ENCODE data around the gene MARVELD1.

DNA sequence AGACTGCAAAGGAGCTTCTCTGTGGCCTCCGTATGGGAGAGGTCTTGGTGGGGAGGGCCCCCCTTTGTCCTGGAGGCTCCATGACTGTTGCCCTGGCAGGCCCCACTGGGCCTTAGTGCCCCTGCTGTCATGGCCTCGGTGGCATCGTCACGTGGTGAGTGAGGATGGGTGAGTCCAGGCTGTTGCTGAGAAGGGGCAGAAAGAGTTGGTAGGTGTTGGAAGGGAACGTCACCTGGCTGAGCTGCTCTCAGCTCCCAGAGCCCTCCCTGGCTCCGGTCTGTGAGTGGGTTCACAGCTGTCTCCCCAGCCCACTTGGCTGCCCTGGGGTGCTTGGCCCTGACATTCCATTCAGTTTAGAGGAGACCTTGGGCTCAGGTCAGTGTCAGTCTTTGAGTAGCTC lies 42.2 kb downstream of the MARVELD1 start:
- TF ChIP-seq, protein P1, sequence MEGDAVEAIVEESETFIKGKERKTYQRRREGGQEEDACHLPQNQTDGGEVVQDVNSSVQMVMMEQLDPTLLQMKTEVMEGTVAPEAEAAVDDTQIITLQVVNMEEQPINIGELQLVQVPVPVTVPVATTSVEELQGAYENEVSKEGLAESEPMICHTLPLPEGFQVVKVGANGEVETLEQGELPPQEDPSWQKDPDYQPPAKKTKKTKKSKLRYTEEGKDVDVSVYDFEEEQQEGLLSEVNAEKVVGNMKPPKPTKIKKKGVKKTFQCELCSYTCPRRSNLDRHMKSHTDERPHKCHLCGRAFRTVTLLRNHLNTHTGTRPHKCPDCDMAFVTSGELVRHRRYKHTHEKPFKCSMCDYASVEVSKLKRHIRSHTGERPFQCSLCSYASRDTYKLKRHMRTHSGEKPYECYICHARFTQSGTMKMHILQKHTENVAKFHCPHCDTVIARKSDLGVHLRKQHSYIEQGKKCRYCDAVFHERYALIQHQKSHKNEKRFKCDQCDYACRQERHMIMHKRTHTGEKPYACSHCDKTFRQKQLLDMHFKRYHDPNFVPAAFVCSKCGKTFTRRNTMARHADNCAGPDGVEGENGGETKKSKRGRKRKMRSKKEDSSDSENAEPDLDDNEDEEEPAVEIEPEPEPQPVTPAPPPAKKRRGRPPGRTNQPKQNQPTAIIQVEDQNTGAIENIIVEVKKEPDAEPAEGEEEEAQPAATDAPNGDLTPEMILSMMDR (conservative IDR thresholded peaks at IDR 0.05; ENCODE audit: low read depth in 2 of 2), result no peak
- TF ChIP-seq, protein P2, sequence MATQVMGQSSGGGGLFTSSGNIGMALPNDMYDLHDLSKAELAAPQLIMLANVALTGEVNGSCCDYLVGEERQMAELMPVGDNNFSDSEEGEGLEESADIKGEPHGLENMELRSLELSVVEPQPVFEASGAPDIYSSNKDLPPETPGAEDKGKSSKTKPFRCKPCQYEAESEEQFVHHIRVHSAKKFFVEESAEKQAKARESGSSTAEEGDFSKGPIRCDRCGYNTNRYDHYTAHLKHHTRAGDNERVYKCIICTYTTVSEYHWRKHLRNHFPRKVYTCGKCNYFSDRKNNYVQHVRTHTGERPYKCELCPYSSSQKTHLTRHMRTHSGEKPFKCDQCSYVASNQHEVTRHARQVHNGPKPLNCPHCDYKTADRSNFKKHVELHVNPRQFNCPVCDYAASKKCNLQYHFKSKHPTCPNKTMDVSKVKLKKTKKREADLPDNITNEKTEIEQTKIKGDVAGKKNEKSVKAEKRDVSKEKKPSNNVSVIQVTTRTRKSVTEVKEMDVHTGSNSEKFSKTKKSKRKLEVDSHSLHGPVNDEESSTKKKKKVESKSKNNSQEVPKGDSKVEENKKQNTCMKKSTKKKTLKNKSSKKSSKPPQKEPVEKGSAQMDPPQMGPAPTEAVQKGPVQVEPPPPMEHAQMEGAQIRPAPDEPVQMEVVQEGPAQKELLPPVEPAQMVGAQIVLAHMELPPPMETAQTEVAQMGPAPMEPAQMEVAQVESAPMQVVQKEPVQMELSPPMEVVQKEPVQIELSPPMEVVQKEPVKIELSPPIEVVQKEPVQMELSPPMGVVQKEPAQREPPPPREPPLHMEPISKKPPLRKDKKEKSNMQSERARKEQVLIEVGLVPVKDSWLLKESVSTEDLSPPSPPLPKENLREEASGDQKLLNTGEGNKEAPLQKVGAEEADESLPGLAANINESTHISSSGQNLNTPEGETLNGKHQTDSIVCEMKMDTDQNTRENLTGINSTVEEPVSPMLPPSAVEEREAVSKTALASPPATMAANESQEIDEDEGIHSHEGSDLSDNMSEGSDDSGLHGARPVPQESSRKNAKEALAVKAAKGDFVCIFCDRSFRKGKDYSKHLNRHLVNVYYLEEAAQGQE (IDR thresholded peaks at IDR 0.05; ENCODE audit: unreplicated experiment), result no peak
- TF ChIP-seq POLR2AphosphoS5 (IDR thresholded peaks at IDR 0.05; ENCODE audit: low read depth) (no peak), EZH2 (IDR thresholded peaks at IDR 0.05; ENCODE audit: low read depth, unreplicated experiment) (no peak), ZNF114 (CRISPR knock-in tag; IDR thresholded peaks at IDR 0.05) (no peak), EZH2phosphoT487 (IDR thresholded peaks at IDR 0.05; ENCODE audit: unreplicated experiment) (no peak), CREB1 (CRISPR knock-in tag; IDR thresholded peaks at IDR 0.05; ENCODE audit: low read depth) (no peak), JUNB (IDR thresholded peaks at IDR 0.05; ENCODE audit: unreplicated experiment) (no peak), STAT1 (IDR thresholded peaks at IDR 0.05; ENCODE audit: unreplicated experiment) (no peak), NANOG (IDR thresholded peaks at IDR 0.05; ENCODE audit: borderline replicate concordance) (no peak), ZNF331 (CRISPR knock-in tag; IDR thresholded peaks at IDR 0.05; ENCODE audit: low read depth) (no peak)
- TF ChIP-seq, protein P3, sequence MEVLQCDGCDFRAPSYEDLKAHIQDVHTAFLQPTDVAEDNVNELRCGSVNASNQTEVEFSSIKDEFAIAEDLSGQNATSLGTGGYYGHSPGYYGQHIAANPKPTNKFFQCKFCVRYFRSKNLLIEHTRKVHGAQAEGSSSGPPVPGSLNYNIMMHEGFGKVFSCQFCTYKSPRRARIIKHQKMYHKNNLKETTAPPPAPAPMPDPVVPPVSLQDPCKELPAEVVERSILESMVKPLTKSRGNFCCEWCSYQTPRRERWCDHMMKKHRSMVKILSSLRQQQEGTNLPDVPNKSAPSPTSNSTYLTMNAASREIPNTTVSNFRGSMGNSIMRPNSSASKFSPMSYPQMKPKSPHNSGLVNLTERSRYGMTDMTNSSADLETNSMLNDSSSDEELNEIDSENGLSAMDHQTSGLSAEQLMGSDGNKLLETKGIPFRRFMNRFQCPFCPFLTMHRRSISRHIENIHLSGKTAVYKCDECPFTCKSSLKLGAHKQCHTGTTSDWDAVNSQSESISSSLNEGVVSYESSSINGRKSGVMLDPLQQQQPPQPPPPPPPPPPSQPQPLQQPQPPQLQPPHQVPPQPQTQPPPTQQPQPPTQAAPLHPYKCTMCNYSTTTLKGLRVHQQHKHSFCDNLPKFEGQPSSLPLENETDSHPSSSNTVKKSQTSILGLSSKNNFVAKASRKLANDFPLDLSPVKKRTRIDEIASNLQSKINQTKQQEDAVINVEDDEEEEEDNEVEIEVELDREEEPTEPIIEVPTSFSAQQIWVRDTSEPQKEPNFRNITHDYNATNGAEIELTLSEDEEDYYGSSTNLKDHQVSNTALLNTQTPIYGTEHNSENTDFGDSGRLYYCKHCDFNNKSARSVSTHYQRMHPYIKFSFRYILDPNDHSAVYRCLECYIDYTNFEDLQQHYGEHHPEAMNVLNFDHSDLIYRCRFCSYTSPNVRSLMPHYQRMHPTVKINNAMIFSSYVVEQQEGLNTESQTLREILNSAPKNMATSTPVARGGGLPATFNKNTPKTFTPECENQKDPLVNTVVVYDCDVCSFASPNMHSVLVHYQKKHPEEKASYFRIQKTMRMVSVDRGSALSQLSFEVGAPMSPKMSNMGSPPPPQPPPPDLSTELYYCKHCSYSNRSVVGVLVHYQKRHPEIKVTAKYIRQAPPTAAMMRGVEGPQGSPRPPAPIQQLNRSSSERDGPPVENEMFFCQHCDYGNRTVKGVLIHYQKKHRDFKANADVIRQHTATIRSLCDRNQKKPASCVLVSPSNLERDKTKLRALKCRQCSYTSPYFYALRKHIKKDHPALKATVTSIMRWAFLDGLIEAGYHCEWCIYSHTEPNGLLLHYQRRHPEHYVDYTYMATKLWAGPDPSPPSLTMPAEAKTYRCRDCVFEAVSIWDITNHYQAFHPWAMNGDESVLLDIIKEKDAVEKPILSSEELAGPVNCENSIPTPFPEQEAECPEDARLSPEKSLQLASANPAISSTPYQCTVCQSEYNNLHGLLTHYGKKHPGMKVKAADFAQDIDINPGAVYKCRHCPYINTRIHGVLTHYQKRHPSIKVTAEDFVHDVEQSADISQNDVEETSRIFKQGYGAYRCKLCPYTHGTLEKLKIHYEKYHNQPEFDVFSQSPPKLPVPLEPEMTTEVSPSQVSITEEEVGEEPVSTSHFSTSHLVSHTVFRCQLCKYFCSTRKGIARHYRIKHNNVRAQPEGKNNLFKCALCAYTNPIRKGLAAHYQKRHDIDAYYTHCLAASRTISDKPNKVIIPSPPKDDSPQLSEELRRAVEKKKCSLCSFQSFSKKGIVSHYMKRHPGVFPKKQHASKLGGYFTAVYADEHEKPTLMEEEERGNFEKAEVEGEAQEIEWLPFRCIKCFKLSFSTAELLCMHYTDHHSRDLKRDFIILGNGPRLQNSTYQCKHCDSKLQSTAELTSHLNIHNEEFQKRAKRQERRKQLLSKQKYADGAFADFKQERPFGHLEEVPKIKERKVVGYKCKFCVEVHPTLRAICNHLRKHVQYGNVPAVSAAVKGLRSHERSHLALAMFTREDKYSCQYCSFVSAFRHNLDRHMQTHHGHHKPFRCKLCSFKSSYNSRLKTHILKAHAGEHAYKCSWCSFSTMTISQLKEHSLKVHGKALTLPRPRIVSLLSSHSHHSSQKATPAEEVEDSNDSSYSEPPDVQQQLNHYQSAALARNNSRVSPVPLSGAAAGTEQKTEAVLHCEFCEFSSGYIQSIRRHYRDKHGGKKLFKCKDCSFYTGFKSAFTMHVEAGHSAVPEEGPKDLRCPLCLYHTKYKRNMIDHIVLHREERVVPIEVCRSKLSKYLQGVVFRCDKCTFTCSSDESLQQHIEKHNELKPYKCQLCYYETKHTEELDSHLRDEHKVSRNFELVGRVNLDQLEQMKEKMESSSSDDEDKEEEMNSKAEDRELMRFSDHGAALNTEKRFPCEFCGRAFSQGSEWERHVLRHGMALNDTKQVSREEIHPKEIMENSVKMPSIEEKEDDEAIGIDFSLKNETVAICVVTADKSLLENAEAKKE (CRISPR knock-in tag; IDR thresholded peaks at IDR 0.05), result no peak
- TF ChIP-seq, protein P4, sequence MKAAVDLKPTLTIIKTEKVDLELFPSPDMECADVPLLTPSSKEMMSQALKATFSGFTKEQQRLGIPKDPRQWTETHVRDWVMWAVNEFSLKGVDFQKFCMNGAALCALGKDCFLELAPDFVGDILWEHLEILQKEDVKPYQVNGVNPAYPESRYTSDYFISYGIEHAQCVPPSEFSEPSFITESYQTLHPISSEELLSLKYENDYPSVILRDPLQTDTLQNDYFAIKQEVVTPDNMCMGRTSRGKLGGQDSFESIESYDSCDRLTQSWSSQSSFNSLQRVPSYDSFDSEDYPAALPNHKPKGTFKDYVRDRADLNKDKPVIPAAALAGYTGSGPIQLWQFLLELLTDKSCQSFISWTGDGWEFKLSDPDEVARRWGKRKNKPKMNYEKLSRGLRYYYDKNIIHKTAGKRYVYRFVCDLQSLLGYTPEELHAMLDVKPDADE (IDR thresholded peaks at IDR 0.05), result no peak
